ENCODE measurements around the gene BEST1.

DNA sequence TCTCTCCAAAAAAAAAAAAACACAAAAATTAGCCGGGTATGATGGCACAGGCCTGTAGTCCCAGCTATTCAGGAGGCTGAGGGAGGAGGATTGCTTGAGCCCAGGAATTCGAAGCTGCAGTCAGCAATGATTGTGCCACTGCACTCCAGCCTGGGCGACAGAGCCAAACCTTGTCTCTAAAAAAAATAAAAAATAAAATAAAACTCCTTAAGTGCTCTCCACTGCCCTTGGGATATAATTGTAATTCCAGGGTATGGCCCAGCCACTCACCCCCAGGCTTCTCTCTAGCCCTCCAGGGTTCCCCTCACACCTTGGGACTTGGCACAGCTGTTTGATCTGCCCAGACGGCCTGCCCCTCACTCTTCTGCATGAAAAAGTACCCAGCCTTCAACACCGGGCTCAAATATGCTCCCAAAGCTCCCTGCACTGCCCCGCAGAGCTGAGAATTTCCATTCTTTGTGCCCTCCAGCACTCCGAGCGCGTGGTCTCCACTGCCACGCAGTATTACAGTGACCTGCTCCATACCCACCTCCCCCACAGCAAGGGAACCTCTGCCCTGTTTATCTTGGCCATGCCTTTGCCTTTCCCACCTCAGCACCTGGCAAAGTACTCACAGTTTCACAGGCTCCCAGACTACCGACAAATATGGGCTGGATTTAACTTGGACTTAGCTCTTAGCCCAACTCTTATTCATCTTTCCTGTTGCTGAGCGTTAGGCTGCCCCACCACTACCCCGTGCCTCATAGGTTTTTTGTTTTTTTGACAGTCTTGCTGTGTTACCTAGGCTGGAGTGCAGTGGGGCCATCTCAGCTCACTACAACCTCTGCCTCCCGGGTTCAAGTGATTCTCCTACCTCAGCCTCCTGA is 24.8 kb downstream of the BEST1 start:
- TF ChIP-seq POLR2A (IDR thresholded peaks at IDR 0.05; ENCODE audit: low read length) (no peak), CBX2 (IDR thresholded peaks at IDR 0.05; ENCODE audit: borderline replicate concordance, low read depth) (no peak), CHD2 (IDR thresholded peaks at IDR 0.05; ENCODE audit: low read length, partially characterized antibody) (no peak), CBX8 (IDR thresholded peaks at IDR 0.05) (no peak), EP300 (IDR thresholded peaks at IDR 0.05) (no peak), ZNF302 (CRISPR knock-in tag; IDR thresholded peaks at IDR 0.05) (no peak), RAD21 (conservative IDR thresholded peaks at IDR 0.05 in 1 of 2, IDR thresholded peaks at IDR 0.05 in 1 of 2) (no peak), HOXA7 (CRISPR knock-in tag; IDR thresholded peaks at IDR 0.05) (no peak), HDAC2 (IDR thresholded peaks at IDR 0.05) (no peak), SMC3 (IDR thresholded peaks at IDR 0.05) (no peak)
- TF ChIP-seq, protein P1, sequence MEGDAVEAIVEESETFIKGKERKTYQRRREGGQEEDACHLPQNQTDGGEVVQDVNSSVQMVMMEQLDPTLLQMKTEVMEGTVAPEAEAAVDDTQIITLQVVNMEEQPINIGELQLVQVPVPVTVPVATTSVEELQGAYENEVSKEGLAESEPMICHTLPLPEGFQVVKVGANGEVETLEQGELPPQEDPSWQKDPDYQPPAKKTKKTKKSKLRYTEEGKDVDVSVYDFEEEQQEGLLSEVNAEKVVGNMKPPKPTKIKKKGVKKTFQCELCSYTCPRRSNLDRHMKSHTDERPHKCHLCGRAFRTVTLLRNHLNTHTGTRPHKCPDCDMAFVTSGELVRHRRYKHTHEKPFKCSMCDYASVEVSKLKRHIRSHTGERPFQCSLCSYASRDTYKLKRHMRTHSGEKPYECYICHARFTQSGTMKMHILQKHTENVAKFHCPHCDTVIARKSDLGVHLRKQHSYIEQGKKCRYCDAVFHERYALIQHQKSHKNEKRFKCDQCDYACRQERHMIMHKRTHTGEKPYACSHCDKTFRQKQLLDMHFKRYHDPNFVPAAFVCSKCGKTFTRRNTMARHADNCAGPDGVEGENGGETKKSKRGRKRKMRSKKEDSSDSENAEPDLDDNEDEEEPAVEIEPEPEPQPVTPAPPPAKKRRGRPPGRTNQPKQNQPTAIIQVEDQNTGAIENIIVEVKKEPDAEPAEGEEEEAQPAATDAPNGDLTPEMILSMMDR (IDR thresholded peaks at IDR 0.05): no peak
- TF ChIP-seq, protein P2, sequence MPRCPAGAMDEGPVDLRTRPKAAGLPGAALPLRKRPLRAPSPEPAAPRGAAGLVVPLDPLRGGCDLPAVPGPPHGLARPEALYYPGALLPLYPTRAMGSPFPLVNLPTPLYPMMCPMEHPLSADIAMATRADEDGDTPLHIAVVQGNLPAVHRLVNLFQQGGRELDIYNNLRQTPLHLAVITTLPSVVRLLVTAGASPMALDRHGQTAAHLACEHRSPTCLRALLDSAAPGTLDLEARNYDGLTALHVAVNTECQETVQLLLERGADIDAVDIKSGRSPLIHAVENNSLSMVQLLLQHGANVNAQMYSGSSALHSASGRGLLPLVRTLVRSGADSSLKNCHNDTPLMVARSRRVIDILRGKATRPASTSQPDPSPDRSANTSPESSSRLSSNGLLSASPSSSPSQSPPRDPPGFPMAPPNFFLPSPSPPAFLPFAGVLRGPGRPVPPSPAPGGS (IDR thresholded peaks at IDR 0.05): no peak
- TF ChIP-seq, protein P3, sequence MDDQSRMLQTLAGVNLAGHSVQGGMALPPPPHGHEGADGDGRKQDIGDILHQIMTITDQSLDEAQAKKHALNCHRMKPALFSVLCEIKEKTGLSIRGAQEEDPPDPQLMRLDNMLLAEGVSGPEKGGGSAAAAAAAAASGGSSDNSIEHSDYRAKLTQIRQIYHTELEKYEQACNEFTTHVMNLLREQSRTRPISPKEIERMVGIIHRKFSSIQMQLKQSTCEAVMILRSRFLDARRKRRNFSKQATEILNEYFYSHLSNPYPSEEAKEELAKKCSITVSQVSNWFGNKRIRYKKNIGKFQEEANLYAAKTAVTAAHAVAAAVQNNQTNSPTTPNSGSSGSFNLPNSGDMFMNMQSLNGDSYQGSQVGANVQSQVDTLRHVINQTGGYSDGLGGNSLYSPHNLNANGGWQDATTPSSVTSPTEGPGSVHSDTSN (IDR thresholded peaks at IDR 0.05): no peak

Measured in A549 (cell line).